ENCODE measurements around the gene P2RY12. TPM values are rescaled to one million over a fixed set of nuclear protein-coding genes. Genes with fewer than 3 reads are reported as not detected.
"Not testable (repeated sequence)": the region's sequence is repeated elsewhere in the genome, so short reads cannot be mapped to it uniquely, and the experiment has no call there.

The P2RY12 gene
- total RNA-seq, 1 experiment from 2014 or later = not detected

- TF ChIP-seq CTCF (IDR thresholded peaks at IDR 0.05; ENCODE audit: insufficient read depth in 1 of 2, low read depth in 1 of 2, low read length in 1 of 2, severe bottlenecking in 1 of 2, unreplicated experiment in 1 of 2) = no peak
- ChIA-PET POLR2A (no interaction called here), CTCF (no interaction called here)
- H3K4me1 Mint-ChIP-seq (ENCODE audit: low read depth, unreplicated experiment) = peaks cover 8% of the 10 kb centered on the region
- Histone ChIP-seq H3K27me3 (replicated peaks; ENCODE audit: control insufficient read depth, insufficient read depth, low read length) (no peaks in the 10 kb centered on the region), H3K4me3 (ENCODE audit: low read depth, low read length) (no peak overlapping the region), H3K9me3 (no peaks in the 10 kb centered on the region), H3K4me1 (no peaks in the 10 kb centered on the region), H3K36me3 (ENCODE audit: control insufficient read depth, insufficient read depth, low read length) (no peaks in the 10 kb centered on the region)
- no peak overlapping the region for H3K4me3 Mint-ChIP-seq (ENCODE audit: unreplicated experiment)
- BruUV-seq (replicated peaks) = no TSS peak
- no peaks in the 10 kb centered on the region for H3K27me3 Mint-ChIP-seq (ENCODE audit: insufficient read depth, unreplicated experiment)
- H3K9me3 Mint-ChIP-seq (ENCODE audit: unreplicated experiment) = peaks cover 9% of the 10 kb centered on the region
- intact Hi-C loops (cut with micrococcal nuclease; ENCODE audit: unreplicated experiment) = no loop called here
- H3K27ac Mint-ChIP-seq (ENCODE audit: unreplicated experiment) = no peak overlapping the region
- no peak for DNase-seq
- H3K36me3 Mint-ChIP-seq (ENCODE audit: insufficient read depth, unreplicated experiment) = peaks cover 3% of the 10 kb centered on the region
Observed at GRCh38 chr3:151393941-151394340, 9.4 kb upstream of the P2RY12 start.

- peaks cover 9% of the 10 kb centered on the region for H3K9me3 Mint-ChIP-seq (ENCODE audit: unreplicated experiment)
- Histone ChIP-seq H3K36me3 (ENCODE audit: control insufficient read depth, insufficient read depth, low read length) (no peaks in the 10 kb centered on the region), H3K4me1 (no peaks in the 10 kb centered on the region), H3K4me3 (ENCODE audit: low read depth, low read length) (no peak overlapping the region), H3K9me3 (no peaks in the 10 kb centered on the region), H3K27me3 (replicated peaks; ENCODE audit: control insufficient read depth, insufficient read depth, low read length) (no peaks in the 10 kb centered on the region)
- H3K4me1 Mint-ChIP-seq (ENCODE audit: low read depth, unreplicated experiment) = peaks cover 8% of the 10 kb centered on the region
- no peak overlapping the region for H3K4me3 Mint-ChIP-seq (ENCODE audit: unreplicated experiment)
- H3K27ac Mint-ChIP-seq (ENCODE audit: unreplicated experiment) = no peak overlapping the region
- intact Hi-C loops (cut with micrococcal nuclease; ENCODE audit: unreplicated experiment) = no loop called here
- no peaks in the 10 kb centered on the region for H3K27me3 Mint-ChIP-seq (ENCODE audit: insufficient read depth, unreplicated experiment)
- ChIA-PET CTCF (no interaction called here), POLR2A (no interaction called here)
- DNase-seq = no peak
- no peak for TF ChIP-seq CTCF (IDR thresholded peaks at IDR 0.05; ENCODE audit: insufficient read depth in 1 of 2, low read depth in 1 of 2, low read length in 1 of 2, severe bottlenecking in 1 of 2, unreplicated experiment in 1 of 2)
- peaks cover 4% of the 10 kb centered on the region for H3K36me3 Mint-ChIP-seq (ENCODE audit: insufficient read depth, unreplicated experiment)
- BruUV-seq (replicated peaks) = no TSS peak
Observed at GRCh38 chr3:151393146-151393830, 8.7 kb upstream of the P2RY12 start.

- intact Hi-C loops (cut with micrococcal nuclease; ENCODE audit: unreplicated experiment); BruUV-seq (replicated peaks); H3K4me3 ChIP-seq (ENCODE audit: low read depth, low read length); H3K27ac Mint-ChIP-seq (ENCODE audit: unreplicated experiment); H3K4me3 Mint-ChIP-seq (ENCODE audit: unreplicated experiment); DNase-seq; H3K27me3 ChIP-seq (replicated peaks; ENCODE audit: control insufficient read depth, insufficient read depth, low read length); H3K36me3 ChIP-seq (ENCODE audit: control insufficient read depth, insufficient read depth, low read length); H3K9me3 Mint-ChIP-seq (ENCODE audit: unreplicated experiment); H3K36me3 Mint-ChIP-seq (ENCODE audit: insufficient read depth, unreplicated experiment); CTCF ChIA-PET; H3K4me1 ChIP-seq; POLR2A ChIA-PET; H3K9me3 ChIP-seq; H3K27me3 Mint-ChIP-seq (ENCODE audit: insufficient read depth, unreplicated experiment); H3K4me1 Mint-ChIP-seq (ENCODE audit: low read depth, unreplicated experiment): not testable (repeated sequence)
Observed at GRCh38 chr3:151392191-151392590, 7.6 kb upstream of the P2RY12 start.

DNA sequence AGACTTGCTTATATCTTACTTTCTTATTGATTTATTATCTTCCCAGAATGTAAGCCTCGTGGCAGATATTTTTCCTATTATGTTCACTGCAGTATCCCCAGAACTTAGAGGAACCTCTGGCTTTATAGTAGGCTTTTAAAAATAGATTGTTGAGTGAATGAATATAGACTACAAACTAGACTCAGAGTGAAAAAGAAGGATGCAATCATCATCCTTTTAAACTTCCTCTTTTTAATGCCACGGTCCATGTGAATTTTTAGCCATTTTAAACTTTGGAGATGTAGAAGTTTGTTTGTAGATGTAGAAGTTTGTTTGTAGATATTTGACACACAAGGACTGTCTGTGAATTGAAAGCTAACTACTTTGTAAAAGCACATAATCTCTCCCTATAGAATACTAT is 7.2 kb upstream of the P2RY12 start:
- ChIA-PET CTCF (no interaction called here), POLR2A (no interaction called here)
- no peak for TF ChIP-seq CTCF (IDR thresholded peaks at IDR 0.05; ENCODE audit: insufficient read depth in 1 of 2, low read depth in 1 of 2, low read length in 1 of 2, severe bottlenecking in 1 of 2, unreplicated experiment in 1 of 2)
- H3K27me3 Mint-ChIP-seq (ENCODE audit: insufficient read depth, unreplicated experiment) = no peaks in the 10 kb centered on the region
- DNase-seq = no peak
- H3K36me3 Mint-ChIP-seq (ENCODE audit: insufficient read depth, unreplicated experiment) = peaks cover 4% of the 10 kb centered on the region
- H3K9me3 ChIP-seq = no peaks in the 10 kb centered on the region
- no peaks in the 10 kb centered on the region for H3K36me3 ChIP-seq (ENCODE audit: control insufficient read depth, insufficient read depth, low read length)
- intact Hi-C loops (cut with micrococcal nuclease; ENCODE audit: unreplicated experiment) = no loop called here
- H3K4me1 Mint-ChIP-seq (ENCODE audit: low read depth, unreplicated experiment) = peaks cover 8% of the 10 kb centered on the region
- BruUV-seq (replicated peaks) = no TSS peak
- peaks cover 9% of the 10 kb centered on the region for H3K9me3 Mint-ChIP-seq (ENCODE audit: unreplicated experiment)
- H3K4me1 ChIP-seq = no peaks in the 10 kb centered on the region
- no peak overlapping the region for H3K4me3 ChIP-seq (ENCODE audit: low read depth, low read length)
- no peak overlapping the region for H3K27ac Mint-ChIP-seq (ENCODE audit: unreplicated experiment)
- H3K4me3 Mint-ChIP-seq (ENCODE audit: unreplicated experiment) = no peak overlapping the region
- no peaks in the 10 kb centered on the region for H3K27me3 ChIP-seq (replicated peaks; ENCODE audit: control insufficient read depth, insufficient read depth, low read length)

Data from Caco-2 (cell line).